Stimulated activated CD8-positive, alpha-beta memory T cell treated with anti-CD3 and anti-CD28 coated beads, Interleukin-4, amount 100 ng/mL, for 48 hours (primary cell): Measurements from ENCODE around the gene C14orf132.

Source experiments
- DNase-seq: peaks from one replicate; pipeline ENCODE4 v3.0.0-alpha.2; 2020

The C14orf132 gene

GRCh38 chr14:96102081-96102856 lies 63.1 kb downstream of the C14orf132 start:
- no peak for DNase-seq

DNA sequence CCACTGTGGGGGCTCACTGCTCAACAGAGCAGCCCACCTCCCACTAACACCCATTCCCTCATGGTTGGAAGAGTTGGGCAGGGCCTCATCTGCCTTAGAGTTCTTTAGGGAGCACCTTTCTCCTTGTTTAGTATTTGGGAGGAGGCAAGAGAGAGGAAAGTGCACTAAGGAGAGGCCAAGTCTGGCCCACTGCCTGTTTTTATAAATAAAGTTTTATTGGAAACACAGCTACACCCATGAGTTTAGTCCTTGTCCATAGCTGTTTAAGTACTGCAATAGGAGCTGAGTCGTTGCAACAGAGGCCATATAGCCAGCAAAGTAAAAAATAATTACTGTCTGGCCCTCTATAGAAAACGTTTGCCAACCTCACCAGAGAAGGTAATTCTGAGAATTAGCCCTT lies 63.9 kb downstream of the C14orf132 start:
- DNase-seq: no peak

DNA sequence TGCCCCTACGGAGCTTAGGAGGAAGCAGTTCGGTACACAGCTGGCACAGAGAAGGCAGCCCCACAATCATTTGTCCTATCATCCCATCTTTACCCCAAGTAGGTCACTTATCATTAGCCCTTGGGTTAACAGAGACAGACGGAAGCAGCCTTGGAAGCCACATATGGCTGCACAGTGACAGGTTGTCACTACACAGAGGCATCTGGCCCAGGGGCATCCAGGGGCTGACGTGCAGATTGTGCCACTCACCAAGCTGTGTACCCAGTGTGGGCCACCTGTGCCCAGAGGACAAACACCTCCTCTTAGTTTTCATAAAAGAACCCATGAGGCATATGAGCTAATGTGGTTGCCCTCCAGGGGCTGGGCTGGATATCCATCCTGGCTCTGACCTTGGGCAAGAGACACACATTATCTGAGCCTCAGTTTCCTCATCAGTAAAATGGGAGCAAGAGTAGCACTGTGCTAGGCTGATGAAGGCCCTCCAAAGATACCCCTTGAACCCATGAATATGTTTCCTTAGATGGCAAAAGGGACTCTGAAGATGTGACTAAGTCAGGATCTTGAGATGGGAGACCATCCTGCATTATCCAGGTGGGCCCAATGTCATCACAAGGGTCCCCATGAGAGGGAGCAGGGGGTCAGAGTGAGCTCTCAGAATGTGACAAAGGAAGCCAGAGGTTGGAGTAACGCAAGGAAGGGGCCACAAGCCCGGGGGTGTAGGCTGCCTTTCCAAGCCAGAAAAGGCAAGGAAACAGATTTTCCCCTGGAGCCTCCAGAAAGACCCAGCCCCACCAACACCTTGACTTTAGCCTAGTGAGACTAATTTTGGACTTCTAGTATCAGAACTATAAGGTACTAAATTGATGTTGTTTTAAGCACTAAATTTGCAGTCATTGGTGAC lies 64.6 kb downstream of the C14orf132 start:
- no peak for DNase-seq

- no peak for DNase-seq
These were observed 65.4 kb downstream of the C14orf132 start for GRCh38 chr14:96104469-96105057.

DNA sequence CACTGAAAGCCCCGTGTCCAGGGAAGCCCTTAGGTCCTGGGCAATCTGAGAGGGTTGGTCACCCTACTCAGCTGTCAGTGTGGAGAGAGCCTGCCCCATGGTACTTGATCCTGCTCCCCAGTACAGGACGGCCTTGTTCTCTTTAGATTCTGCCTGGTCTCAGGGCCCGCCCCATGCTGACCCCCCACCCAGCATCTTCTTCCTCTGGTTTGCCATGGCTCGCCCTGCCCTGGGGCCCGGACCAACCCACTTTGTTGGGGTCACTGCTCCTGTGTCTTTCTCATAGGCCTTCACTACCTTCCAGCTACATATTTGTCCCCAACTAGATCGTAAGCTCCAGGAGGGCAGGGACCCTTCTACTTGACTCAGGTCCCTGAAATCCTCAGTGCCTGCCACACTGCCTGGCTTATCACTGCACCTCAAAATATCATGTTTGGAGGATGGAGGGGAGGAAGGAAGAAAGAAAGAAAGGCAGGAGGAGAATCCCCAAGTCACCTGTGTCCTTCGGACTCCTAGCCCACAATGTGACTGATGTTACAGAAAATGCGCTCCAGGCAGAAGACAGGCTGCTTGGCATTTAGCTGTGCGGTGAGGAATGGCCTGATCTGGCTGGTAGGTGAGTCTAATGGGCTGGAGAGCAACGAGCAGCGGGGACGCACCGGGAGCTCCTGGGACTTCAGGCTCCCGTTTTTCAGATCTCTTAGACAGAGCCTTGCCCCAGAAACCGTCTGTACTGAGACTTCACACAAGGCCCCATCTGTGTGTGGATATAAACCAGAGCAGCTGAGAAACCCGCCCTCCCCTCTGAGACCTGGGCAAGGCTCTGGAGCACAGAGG lies 66.1 kb downstream of the C14orf132 start:
- no peak for DNase-seq

GRCh38 chr14:96105926-96106441 lies 66.8 kb downstream of the C14orf132 start:
- no peak for DNase-seq

DNA sequence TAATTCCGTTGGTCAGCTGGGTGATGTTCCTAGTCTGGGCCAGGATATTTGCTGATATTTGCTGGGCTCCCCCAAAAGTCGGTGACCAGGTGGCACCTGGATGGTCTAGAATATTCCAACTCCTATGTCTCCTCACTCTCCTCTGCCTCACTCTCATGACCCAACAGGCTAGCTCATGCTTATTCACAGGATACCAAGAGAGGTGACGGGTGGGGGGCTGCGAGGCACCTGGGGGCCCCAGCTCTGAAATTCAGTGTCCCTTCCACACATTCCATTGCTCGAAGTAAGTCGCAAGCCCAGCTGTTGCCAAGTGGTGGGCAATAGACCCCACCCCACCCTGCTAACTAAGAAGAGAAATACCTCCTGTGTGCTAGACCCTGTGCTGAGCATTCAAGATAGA lies 67.7 kb downstream of the C14orf132 start:
- DNase-seq: no peak

GRCh38 chr14:96108061-96108795 lies 69.1 kb downstream of the C14orf132 start:
- peak; percentile 33 for DNase-seq

GRCh38 chr14:96108911-96109310 lies 69.7 kb downstream of the C14orf132 start:
- DNase-seq: no peak

DNA sequence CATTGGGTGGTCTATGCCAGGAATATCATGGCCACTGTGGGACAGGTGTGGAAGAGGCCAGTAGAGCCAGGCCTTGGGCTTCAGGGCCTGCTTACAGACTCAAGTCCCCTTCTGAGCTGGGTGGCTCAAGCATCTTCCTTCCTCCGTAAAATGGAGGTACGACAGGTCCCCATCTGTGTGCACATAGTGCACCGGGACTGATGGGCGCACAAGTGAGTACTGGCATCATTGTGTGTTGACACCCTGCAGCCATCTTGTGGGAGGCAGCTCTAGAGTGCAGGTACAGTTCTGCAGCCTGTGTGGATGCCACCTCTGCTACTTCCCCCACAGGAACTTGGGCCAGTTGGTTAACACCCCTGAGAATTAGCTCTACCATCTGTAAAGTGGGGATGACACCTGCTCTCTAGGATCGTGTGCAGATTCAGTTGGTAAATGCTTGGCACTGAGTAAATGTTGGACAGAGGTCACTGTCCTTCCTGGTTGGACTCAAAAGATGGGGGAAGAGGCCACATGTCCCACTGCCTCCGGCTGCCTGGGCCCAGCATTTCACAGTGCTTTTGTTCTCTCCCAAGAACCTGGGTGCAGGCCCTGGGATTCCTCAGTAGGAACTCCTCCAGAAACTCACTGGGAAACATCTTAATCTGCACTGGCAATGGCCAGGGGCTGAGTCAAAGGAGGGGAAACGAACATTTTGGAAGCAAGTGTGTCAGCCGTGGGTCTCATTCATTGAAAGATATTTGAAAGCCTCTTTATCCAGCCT lies 70.6 kb downstream of the C14orf132 start:
- DNase-seq: no peak

DNA sequence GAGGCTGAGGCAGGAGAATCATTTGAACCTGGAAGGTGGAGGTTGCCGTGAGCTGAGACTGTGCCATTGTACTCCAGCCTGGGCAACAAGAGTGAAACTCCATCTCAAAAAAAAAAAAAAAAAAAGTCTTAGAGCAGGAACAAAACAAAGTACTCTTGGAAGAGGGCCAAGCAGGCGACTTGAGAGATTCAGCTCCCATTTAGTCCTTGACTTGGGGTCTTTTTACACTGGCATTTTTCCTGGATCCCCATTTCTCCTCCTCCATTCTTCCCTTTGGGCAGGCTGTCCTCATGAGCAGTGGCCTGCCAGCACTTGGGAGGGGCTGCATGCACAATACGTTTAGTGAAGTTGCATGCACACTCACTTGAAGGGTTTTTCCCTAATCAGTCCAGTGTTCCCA lies 72.9 kb downstream of the C14orf132 start:
- DNase-seq: no peak

- no peak for DNase-seq
These were observed 74.8 kb downstream of the C14orf132 start for GRCh38 chr14:96114002-96114401.

GRCh38 chr14:96117101-96117897 lies 78.1 kb downstream of the C14orf132 start:
- DNase-seq: no peak

DNA sequence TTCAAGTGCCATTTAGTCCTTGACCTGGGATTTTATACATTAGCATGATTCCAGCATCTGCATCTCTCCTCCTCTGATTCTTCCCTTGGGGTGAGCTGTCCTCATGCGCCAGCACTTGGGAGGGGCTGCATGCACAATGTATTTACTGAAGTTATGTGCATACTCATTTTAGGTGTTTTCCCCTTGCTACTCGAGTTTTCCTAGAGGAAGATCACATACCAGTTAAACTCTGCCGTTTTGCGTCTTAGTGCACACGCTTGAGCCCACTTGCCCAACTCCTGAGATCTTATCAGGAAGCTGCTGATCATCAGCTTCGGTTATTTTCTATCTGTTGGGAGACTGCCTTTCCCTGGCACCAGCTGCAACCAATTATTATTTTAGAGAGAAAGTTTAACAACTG lies 78.8 kb downstream of the C14orf132 start:
- DNase-seq: no peak

DNA sequence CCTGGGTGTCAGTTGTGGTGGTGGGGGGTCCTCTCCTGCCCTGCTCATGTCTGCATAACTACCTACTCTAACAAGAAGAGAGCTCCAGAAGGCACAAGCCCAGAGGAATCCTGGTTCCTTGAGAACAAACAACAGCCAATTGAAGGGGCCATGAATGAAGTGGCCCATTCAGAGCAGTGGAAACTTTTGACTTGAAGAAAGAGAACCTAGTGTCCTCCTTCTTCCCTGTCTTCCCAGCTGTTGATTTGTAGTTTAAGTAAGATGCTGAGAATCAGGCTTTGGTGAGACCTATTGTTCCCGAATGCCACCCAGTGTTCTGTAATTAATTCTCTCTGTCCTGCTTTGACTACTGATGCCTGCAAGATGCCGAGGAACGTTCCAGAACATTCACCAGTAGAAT lies 79.2 kb downstream of the C14orf132 start:
- no peak for DNase-seq

GRCh38 chr14:96119947-96120346 lies 80.8 kb downstream of the C14orf132 start:
- no peak for DNase-seq

- DNase-seq: no peak
These were observed 81.2 kb downstream of the C14orf132 start for GRCh38 chr14:96120392-96120791.

DNA sequence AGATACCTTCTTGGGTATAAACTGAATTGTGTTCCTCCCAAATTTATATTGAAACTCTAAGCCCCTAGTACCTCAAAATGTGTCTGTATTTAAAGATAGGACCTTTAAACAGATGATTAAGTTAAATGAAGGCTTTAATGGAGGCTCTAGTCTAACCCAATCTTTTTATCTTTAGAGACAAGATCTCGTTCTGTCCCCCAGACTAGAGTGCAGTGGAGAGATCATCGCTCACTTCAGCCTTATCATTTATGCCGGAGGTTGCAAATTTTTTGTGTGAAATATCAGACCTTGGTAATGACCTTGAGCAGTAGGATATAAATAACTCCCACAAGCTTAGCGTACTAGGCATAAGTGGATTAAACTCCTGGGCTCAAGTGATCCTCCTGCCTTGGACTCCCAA lies 81.8 kb downstream of the C14orf132 start:
- DNase-seq: no peak

DNA sequence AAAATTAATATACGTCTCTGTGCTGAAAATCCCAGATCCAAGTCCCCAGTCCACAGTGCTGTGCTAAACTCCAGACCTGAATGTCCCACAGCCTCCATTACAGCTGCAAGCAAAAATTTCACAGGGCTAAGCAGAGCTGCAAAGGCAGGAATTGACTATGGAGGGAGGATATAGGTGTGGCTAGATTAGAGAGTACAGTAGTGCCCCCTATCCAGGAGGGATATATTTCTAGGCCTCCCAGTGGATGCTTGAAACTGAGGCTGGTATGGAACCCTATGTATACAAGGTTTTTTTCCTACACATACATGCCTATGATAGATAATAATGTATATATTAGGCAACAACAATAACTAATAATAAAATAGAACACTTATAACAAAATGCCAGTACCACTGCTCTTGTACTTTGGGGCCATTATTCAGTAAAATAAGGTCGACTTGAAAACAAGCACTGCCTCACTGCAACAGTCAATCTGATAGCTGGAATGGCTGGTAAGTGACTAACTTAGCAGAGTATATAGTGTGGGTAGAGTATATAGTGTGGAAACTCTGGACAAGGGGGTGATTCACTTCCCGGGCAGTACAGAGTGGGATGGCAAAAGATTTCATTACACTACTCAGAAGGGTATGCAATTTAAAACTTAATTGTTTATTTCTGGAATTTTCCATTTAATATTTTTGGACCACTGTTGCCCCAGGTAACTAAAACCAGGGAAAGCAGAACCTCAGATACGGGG lies 82.7 kb downstream of the C14orf132 start:
- no peak for DNase-seq
